Activated naive CD8-positive, alpha-beta T cell treated with anti-CD3 and anti-CD28 coated beads, Interleukin-2, amount 10 ng/mL, durations not matched to agents 7 days and 5 days (primary cell): Measurements from ENCODE around the gene C16orf87. TPM values are rescaled to one million over a fixed set of nuclear protein-coding genes. Genes with fewer than 3 reads are reported as not detected.

Source experiments
- ATAC-seq: fragments of 150-1000 bp; cut with Tn5 transposase; one replicate; pipeline ENCODE4 v1.10.0; 2021; ENCODE audit warnings: low read depth, moderate library complexity
- POLR2A ChIA-PET: fragments of 350-600 bp; sonication (Branson Sonifier 250); formaldehyde crosslinking; loops from one replicate; lab custom pipeline; 2021; ENCODE audit warnings: antibody characterized with exemption; lab: Charles Lee
- DNase-seq: peaks from one replicate; pipeline ENCODE4 v3.0.0; 2021
- H3K27ac Mint-ChIP-seq: one replicate; pipeline ENCODE4 v1.8.0; 2022; ENCODE audit warnings: mild to moderate bottlenecking, mixed read lengths
- H3K27me3 Mint-ChIP-seq: one replicate; pipeline ENCODE4 v1.8.0; 2022; ENCODE audit warnings: mild to moderate bottlenecking, moderate library complexity, mixed read lengths
- H3K36me3 Mint-ChIP-seq: one replicate; pipeline ENCODE4 v1.8.0; 2021; ENCODE audit warnings: mild to moderate bottlenecking, mixed read lengths
- H3K4me1 Mint-ChIP-seq: one replicate; pipeline ENCODE4 v1.8.0; 2021; ENCODE audit warnings: mixed read lengths
- H3K4me3 Mint-ChIP-seq: one replicate; pipeline ENCODE4 v1.8.0; 2022; ENCODE audit warnings: mild to moderate bottlenecking, moderate library complexity, mixed read lengths
- H3K9me3 Mint-ChIP-seq: one replicate; pipeline ENCODE4 v1.8.0; 2021; ENCODE audit warnings: mixed read lengths
- total RNA-seq, 2 experiments: library from RNA; stranded (reverse); gene quantifications; one replicate each; pipeline ENCODE4 v1.2.3, GENCODE V29; 2021

C16orf87 gene
- total RNA-seq, 2 experiments from 2014 or later, result 8.8 to 9.5 TPM

DNA sequence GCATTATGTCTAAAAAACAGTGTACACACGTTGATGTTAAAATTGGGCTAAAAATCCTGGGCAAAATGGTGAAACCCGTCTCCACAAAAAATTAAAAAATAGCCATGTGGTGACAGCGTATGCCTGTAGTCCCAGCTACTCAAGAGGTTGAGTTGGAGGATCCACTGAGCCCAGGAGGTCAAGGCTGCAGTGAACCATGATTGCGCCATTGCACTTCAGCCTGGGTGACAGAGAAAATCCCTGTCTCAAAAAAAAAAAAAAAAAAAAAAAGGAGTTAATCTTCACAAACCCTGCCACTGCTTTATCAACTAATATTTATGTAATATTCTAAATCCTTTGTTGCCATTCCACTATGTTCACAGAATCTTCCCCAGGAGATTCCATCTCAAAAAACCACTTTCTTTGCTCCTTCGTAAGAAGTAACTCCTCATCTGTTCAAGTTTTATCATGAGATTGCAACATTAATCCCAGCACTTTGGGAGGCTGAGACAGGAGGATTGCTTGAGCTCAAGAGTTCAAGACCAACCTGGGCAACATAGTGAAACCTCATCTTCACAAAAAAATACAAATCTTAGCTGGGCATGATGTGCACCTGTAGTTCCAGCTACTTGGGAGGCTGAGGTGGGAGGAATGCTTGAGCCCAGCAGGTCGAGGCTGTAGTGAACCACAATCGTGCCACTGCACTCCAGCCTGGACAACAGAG, 1.9 kb upstream of the C16orf87 start:
- peaks cover 19% of the 10 kb centered on the region for H3K27me3 Mint-ChIP-seq
- peaks cover 4% of the 10 kb centered on the region for H3K36me3 Mint-ChIP-seq
- no peak overlapping the region for H3K4me3 Mint-ChIP-seq
- POLR2A ChIA-PET, result no interaction called here
- no peaks in the 10 kb centered on the region for H3K9me3 Mint-ChIP-seq
- peaks cover 16% of the 10 kb centered on the region for H3K4me1 Mint-ChIP-seq
- DNase-seq (no peak), ATAC-seq (no peak)
- H3K27ac Mint-ChIP-seq, result no peak overlapping the region

DNA sequence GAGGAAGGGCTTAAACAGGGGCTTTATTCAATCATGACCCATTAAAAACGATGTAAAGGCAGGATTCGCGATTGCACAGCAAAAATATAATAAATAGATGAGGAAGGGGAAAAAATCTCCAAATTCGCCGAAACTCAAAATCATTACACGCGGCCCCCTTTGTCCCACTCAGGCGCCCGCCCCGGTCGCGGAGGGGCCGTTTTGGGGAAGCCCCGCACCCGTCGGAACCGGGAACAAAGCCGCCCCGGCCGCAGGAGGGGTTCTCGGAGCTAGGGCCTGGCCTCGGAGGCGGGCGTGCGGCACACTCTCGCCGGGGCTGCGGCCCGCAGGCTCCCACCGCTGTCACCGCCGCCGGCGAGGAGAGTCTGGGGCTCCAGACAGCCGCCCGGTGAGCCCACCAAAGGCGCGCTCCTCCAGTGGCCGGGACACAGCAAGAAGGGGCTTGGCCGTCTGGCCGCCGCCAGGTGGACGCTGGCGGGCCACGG, 521 bp downstream of the C16orf87 start:
- DNase-seq, result no peak
- peaks cover 4% of the 10 kb centered on the region for H3K36me3 Mint-ChIP-seq
- POLR2A ChIA-PET, result interaction anchor here (0.9 to 2.0 kb wide), 5 partner anchors 41 to 143 kb away, joined by 3 to 11 read pairs (median 5); partner anchors contain the start of genes DNAJA2 and GPT2

DNA sequence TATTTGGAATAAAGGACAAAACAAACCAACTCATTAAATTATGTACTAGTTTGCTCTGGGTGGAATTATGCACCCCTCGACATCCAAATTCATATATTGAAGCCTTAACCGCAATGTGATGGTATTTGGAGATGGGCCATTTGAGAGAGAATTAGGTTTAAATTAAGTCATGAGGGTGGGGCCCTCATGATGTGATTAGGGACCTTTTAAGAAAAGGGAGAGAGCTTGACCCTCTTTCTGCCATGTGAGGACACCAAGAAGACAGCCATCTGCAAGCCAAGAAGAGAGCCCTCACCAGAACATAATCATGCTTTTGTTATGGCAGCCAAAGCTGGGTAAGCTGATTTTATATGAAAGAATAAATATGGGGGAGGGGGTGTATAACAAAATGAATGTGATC, 2.0 kb downstream of the C16orf87 start:
- Mint-ChIP-seq H3K9me3 (no peaks in the 10 kb centered on the region), H3K4me1 (peaks cover 21% of the 10 kb centered on the region), H3K27me3 (peaks cover 17% of the 10 kb centered on the region), H3K27ac (peak overlapping the region; percentile 60), H3K36me3 (peaks cover 4% of the 10 kb centered on the region), H3K4me3 (peak overlapping the region; percentile 100)
- ATAC-seq, result no peak
- DNase-seq, result no peak
- POLR2A ChIA-PET, result interaction anchor here (0.6 to 1.5 kb wide), 3 partner anchors 9 to 139 kb away, joined by 3 to 5 read pairs (median 3); partner anchors contain the start of genes ORC6 and VPS35

More for the DNA sequence above, 521 bp downstream of the C16orf87 start:
- ATAC-seq, result peak; percentile 31
- Mint-ChIP-seq H3K4me1 (peaks cover 20% of the 10 kb centered on the region), H3K27me3 (peaks cover 19% of the 10 kb centered on the region), H3K4me3 (peak overlapping the region; percentile 100), H3K27ac (peak overlapping the region; percentile 100), H3K9me3 (no peaks in the 10 kb centered on the region)

DNA sequence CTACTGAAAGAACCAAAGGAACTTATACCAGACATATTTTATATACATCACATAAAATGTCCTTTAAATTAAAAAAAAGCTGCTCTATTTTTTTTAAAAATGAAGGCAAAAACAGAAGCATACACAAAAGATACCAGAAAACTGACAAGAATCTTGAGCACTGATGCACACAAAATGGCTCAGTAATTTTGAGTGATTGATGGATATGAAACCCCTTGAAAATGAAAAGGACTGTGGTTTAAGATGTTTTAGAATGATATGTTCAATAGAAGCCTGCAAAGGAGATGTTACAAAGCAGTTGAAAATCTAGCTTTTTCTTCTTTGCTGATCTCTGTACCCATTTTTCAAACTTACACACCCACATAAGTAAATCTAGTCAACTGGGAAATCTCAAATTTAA, 2.7 kb downstream of the C16orf87 start:
- Mint-ChIP-seq H3K27ac (no peak overlapping the region), H3K4me3 (no peak overlapping the region), H3K27me3 (peaks cover 11% of the 10 kb centered on the region), H3K4me1 (peaks cover 23% of the 10 kb centered on the region), H3K9me3 (no peaks in the 10 kb centered on the region), H3K36me3 (peaks cover 7% of the 10 kb centered on the region)
- ATAC-seq (no peak), DNase-seq (no peak)
- POLR2A ChIA-PET, result no interaction called here

DNA sequence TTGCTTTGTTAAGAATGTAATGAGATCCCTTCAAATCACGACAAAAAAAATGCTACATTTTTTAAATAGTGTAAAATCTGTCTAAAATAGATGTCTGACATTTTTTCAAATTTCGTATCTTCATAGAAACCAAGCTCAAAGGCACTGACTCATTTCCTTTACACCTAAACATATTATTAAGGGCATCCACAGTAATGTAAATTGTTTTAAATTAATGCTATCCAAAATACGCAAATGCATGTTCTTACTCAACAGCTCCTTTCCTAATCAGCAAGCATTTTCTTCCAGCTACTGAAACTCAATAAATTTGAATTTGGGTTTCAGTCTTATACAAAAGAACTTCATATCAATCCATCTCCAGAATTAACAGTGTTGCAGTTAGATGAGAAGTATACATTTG, 4.3 kb downstream of the C16orf87 start:
- Mint-ChIP-seq H3K27me3 (peaks cover 2% of the 10 kb centered on the region), H3K4me3 (no peak overlapping the region), H3K9me3 (no peaks in the 10 kb centered on the region), H3K4me1 (peaks cover 23% of the 10 kb centered on the region), H3K27ac (no peak overlapping the region), H3K36me3 (peaks cover 7% of the 10 kb centered on the region)
- POLR2A ChIA-PET, result interaction anchor here (0.5 to 0.8 kb wide), 2 partner anchors 26 to 37 kb away, joined by 3 read pairs; no protein-coding TSS in a partner anchor
- DNase-seq, result no peak
- no peak for ATAC-seq

DNA sequence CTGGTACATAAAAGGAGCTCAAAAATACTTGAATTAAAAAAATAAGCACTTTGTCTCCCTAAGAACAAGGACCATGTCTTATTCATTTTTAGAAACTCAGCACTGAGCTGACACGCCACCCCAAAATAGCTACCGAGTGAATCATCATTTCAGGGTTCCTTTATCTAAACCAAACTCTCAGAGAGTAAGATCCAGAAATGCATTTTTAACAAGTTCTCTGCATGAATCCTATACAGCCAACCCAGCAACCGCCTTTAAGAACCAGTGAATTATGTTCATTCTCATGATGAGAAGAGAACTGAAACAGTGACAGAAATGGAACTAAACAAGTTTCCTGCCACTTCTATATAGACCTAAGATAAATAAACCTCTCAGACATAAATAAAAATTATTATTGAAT, 8.7 kb downstream of the C16orf87 start:
- Mint-ChIP-seq H3K27me3 (no peaks in the 10 kb centered on the region), H3K9me3 (no peaks in the 10 kb centered on the region), H3K36me3 (peaks cover 9% of the 10 kb centered on the region), H3K4me1 (peaks cover 12% of the 10 kb centered on the region), H3K27ac (no peak overlapping the region), H3K4me3 (no peak overlapping the region)
- ATAC-seq (no peak), DNase-seq (no peak)
- POLR2A ChIA-PET, result no interaction called here

DNA sequence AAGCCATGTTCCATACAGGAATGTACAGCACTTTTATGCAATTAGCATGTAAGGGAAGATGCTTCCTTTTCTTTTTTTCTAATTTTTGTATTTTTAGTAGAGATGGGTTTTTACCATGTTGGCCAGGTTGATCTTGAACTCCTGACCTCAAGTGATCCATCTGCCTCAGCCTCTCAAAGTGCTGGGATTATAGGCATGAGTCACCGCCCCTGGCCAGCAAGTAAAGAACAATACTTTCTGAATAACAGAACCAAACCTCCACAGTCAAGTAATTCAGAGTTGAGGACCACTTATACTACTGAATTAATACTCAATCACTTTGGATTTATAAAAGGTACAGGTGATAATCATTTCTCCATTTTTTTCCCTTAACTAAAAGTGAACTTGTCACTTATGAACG, 13.0 kb downstream of the C16orf87 start:
- H3K4me1 Mint-ChIP-seq, result peaks cover 18% of the 10 kb centered on the region
- peaks cover 7% of the 10 kb centered on the region for H3K9me3 Mint-ChIP-seq
- ATAC-seq, result no peak
- H3K27me3 Mint-ChIP-seq, result no peaks in the 10 kb centered on the region
- H3K27ac Mint-ChIP-seq, result no peak overlapping the region
- no peak for DNase-seq
- POLR2A ChIA-PET, result no interaction called here
- H3K4me3 Mint-ChIP-seq, result no peak overlapping the region
- peaks cover 33% of the 10 kb centered on the region for H3K36me3 Mint-ChIP-seq

DNA sequence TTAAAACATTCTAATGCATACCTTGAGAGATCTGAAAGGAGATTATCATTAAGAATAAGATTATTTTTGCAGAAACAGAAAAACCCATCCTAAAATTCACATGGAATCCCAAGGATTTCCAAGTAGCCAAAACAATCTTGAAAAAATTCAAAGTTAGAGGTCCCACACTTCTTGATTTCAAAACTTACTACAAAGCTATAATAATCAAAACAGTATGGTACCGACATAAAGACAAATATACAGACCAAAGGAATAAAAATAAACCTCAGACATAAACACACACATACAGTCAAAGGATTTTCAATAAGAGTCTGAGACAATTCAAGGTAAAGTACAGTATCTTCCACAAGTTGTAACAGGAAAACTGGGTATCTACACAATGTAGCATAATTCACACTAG, 16.2 kb downstream of the C16orf87 start:
- H3K4me3 Mint-ChIP-seq, result peak overlapping the region; percentile 58
- H3K36me3 Mint-ChIP-seq, result peaks cover 36% of the 10 kb centered on the region

DNA sequence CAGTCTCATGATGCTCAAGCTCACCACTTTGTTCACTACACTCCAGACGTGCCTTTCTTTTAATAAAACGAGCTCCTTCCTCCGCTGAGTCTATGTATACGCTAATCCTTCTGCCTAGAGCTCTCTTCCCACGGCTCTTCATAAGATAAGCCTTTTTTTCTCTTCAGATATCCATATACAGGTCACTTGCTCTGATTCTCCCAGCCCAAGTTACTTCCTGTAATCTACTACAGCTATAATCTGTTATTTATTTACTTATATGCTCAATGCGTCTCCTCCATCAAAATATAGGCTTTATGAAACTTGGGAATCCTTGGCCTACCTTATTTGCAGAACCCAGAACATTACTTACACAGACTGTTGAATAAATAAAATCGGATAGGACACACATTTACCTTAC, 17.4 kb downstream of the C16orf87 start:
- Mint-ChIP-seq H3K27me3 (no peaks in the 10 kb centered on the region), H3K9me3 (peaks cover 7% of the 10 kb centered on the region), H3K4me3 (no peak overlapping the region), H3K27ac (no peak overlapping the region), H3K36me3 (peaks cover 33% of the 10 kb centered on the region), H3K4me1 (peaks cover 17% of the 10 kb centered on the region)
- no peak for ATAC-seq
- DNase-seq, result no peak
- POLR2A ChIA-PET, result no interaction called here

More for the DNA sequence above, 16.2 kb downstream of the C16orf87 start:
- DNase-seq (no peak), ATAC-seq (no peak)
- POLR2A ChIA-PET, result no interaction called here
- no peak overlapping the region for H3K27ac Mint-ChIP-seq
- H3K4me1 Mint-ChIP-seq, result peaks cover 18% of the 10 kb centered on the region
- peaks cover 7% of the 10 kb centered on the region for H3K9me3 Mint-ChIP-seq
- no peaks in the 10 kb centered on the region for H3K27me3 Mint-ChIP-seq

DNA sequence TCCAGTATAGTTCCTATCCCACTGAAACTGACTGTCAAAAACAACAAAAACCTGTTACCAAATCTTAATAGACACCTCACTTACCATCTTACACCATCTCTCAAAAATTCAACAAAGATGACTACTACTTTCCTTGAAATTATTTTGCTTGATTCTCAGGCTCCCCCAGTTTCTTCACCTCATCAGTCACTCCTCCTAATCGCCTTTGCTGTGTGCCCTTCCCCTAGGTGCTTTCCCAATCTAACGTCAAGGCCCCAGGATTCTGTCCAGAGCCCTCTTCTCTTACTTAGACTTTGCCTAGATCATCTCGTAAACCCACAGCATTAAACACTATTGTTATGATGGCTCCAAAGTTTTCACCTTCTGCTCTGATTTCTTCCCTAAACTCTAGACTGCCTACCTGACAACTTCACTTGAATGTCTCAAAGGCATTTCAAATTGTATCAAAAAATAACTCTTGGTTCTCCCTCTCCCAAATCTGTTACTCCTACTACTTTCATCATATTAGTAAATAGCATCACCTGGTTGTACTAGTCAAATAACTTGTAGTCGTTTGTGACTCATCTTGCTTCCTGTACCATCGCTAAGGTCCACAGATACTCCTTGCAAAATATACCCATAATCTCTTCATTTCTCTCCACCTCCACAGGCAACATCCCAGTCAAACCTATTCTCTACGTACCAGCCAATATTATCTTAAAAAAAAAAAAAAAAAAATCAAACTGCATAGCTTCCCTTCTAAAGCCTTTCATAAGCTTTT, 18.0 kb downstream of the C16orf87 start:
- H3K36me3 Mint-ChIP-seq, result peaks cover 33% of the 10 kb centered on the region
- H3K27me3 Mint-ChIP-seq, result no peaks in the 10 kb centered on the region
- no peak overlapping the region for H3K27ac Mint-ChIP-seq
- no peak for DNase-seq
- peaks cover 17% of the 10 kb centered on the region for H3K4me1 Mint-ChIP-seq
- POLR2A ChIA-PET, result no interaction called here
- H3K9me3 Mint-ChIP-seq, result peaks cover 7% of the 10 kb centered on the region
- H3K4me3 Mint-ChIP-seq, result no peak overlapping the region
- ATAC-seq, result no peak

DNA sequence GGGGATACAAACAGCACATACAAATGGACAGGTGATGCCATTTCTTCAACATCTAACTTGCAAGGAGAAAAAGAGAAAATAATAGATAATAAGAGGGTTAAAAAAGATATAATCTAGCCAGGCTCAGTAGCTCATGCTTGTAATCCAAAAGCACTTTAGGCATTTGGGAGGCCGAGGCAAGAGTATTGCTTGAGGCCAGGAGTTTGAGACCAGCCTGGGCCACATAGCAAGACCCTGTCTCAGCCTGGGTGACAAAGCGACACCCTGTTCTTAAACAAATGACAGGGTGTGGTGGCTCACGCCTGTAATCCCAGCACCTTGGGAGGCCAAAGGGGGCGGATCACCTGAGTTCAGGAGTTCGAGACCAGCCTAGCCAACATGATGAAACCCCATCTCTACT, 19.3 kb downstream of the C16orf87 start:
- Mint-ChIP-seq H3K9me3 (peaks cover 7% of the 10 kb centered on the region), H3K4me1 (peaks cover 18% of the 10 kb centered on the region), H3K27ac (no peak overlapping the region), H3K36me3 (peaks cover 31% of the 10 kb centered on the region), H3K27me3 (no peaks in the 10 kb centered on the region), H3K4me3 (no peak overlapping the region)
- ATAC-seq (no peak), DNase-seq (no peak)
- POLR2A ChIA-PET, result no interaction called here

DNA sequence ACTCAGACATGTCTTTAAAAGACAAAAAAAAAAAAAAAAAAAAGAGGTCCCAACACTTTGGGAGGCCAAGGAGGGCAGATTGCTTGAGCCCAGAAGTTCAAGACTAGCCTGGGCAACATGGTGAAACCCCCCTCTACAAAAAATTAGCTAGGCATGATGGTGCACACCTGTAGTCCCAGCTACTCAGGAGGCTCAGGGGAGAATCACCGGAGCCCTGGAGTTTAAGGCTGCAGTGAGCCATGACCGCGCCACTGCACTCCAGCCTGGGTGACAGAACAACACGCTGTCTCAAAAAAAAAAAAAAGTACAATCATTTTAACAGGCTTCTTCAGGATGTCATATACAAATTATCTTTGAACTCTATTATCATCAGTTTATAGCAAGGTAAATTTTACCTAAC, 22.0 kb downstream of the C16orf87 start:
- H3K36me3 Mint-ChIP-seq, result peaks cover 27% of the 10 kb centered on the region
- no peaks in the 10 kb centered on the region for H3K27me3 Mint-ChIP-seq
- H3K9me3 Mint-ChIP-seq, result no peaks in the 10 kb centered on the region

DNA sequence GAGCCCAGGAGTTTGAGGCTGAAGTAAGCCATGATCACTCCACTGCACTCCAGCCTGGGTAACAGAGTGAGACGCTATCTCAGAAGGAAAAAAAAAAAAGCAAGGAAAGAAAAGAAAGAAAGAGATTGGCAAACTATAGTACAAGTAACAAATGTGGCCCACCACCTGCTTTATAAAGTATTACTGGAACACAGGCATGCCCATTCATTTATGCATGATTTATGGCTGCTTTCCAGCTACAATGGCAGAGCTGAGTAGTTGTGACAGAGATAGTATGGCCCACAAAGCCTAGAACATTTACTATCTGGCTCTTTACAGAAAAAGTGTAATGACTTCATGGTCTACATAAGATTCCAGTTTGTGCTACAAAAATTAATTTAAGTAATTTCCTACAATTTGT, 23.6 kb downstream of the C16orf87 start:
- no peak for DNase-seq

More for the DNA sequence above, 22.0 kb downstream of the C16orf87 start:
- ATAC-seq, result no peak
- no peak for DNase-seq
- H3K4me1 Mint-ChIP-seq, result peaks cover 7% of the 10 kb centered on the region
- POLR2A ChIA-PET, result no interaction called here
- no peak overlapping the region for H3K4me3 Mint-ChIP-seq
- no peak overlapping the region for H3K27ac Mint-ChIP-seq

More for the DNA sequence above, 23.6 kb downstream of the C16orf87 start:
- Mint-ChIP-seq H3K4me3 (no peak overlapping the region), H3K9me3 (no peaks in the 10 kb centered on the region), H3K36me3 (peaks cover 23% of the 10 kb centered on the region), H3K27ac (no peak overlapping the region), H3K27me3 (no peaks in the 10 kb centered on the region), H3K4me1 (peaks cover 6% of the 10 kb centered on the region)
- ATAC-seq, result no peak
- POLR2A ChIA-PET, result no interaction called here
